Panc1 (cell line): Measurements from ENCODE around the gene MS4A18. TPM values are rescaled to one million over a fixed set of nuclear protein-coding genes. Genes with fewer than 3 reads are reported as not detected.

Source experiments
- ATAC-seq: fragments of 200-7000 bp; cut with Tn5 transposase; 2 replicates; pipeline ENCODE4 v1.9.1; 2020; ENCODE audit warnings: mild to moderate bottlenecking, moderate library complexity
- BruUV-seq: library from RNA; stranded (reverse); fragments of 400-500 nt; replicated peaks from 2 replicates; lab custom pipeline; 2021; lab: Mats Ljungman, UMichigan
- CTCF ChIA-PET: fragments of 300-600 bp; sonication (Branson Sonifier 250); formaldehyde crosslinking; loops from one replicate; lab custom pipeline; 2022; ENCODE audit warnings: antibody characterized with exemption; lab: Charles Lee
- POLR2A ChIA-PET: fragments of 300-600 bp; sonication (Branson Sonifier 250); formaldehyde crosslinking; loops from one replicate; lab custom pipeline; 2022; ENCODE audit warnings: antibody characterized with exemption; lab: Charles Lee
- DNase-seq: peaks from one replicate; pipeline ENCODE4 v3.0.0-alpha.2; 2010; ENCODE audit warnings: low read depth, low spot score
- H3K27ac ChIP-seq: 2 replicates; pipeline ENCODE4 v1.5.1; 2011; ENCODE audit warnings: mild to moderate bottlenecking, low read length, inconsistent platforms
- H3K27me3 ChIP-seq: fragments of 200-500 bp; sonication (Bioruptor generic); 2 replicates; pipeline ENCODE4 v1.6.0; 2014; ENCODE audit warnings: low read length, inconsistent platforms; ENCODE audit not compliant: control insufficient read depth, insufficient read depth
- H3K36me3 ChIP-seq: fragments of 200-500 bp; sonication (Bioruptor generic); 2 replicates; pipeline ENCODE4 v1.5.1; 2014; ENCODE audit warnings: inconsistent platforms, mild to moderate bottlenecking, low read length, moderate library complexity; ENCODE audit not compliant: control insufficient read depth, insufficient read depth
- H3K4me1 ChIP-seq: 2 replicates; pipeline ENCODE4 v1.5.1; 2011; ENCODE audit warnings: inconsistent platforms, mild to moderate bottlenecking, low read length, moderate library complexity; ENCODE audit not compliant: control insufficient read depth, insufficient read depth
- H3K4me3 ChIP-seq, 2 experiments: 2 replicates each; pipeline ENCODE4 v1.5.1; 2011 to 2012; ENCODE audit warnings: low read depth in 2 of 2, low read length in 2 of 2, mild to moderate bottlenecking in 2 of 2, inconsistent platforms in 1 of 2, moderate library complexity in 1 of 2
- H3K9me3 ChIP-seq: fragments of 200-500 bp; sonication (Bioruptor generic); 2 replicates; pipeline ENCODE4 v1.5.1; 2014; ENCODE audit warnings: low read depth, mild to moderate bottlenecking, inconsistent platforms, low read length, moderate library complexity; ENCODE audit not compliant: control insufficient read depth, insufficient read depth
- CTCF ChIP-seq: fragments of 450-650 bp; IDR thresholded peaks from 2 replicates; pipeline ENCODE4 v1.5.1; 2017; ENCODE audit warnings: mild to moderate bottlenecking
- POLR2AphosphoS5 ChIP-seq: IDR thresholded peaks from 2 replicates; pipeline ENCODE4 v1.6.1; 2012; ENCODE audit warnings: mild to moderate bottlenecking, low read depth, low read length, moderate library complexity
- REST ChIP-seq, 2 experiments: IDR thresholded peaks; 2 replicates each; pipeline ENCODE4 v1.6.1; 2011 to 2012; ENCODE audit warnings: low read depth in 2 of 2, control low read depth in 1 of 2, low read length in 1 of 2, mild to moderate bottlenecking in 1 of 2, moderate library complexity in 1 of 2; ENCODE audit not compliant: insufficient read depth in 1 of 2
- SIN3A ChIP-seq: IDR thresholded peaks from 2 replicates; pipeline ENCODE4 v1.6.1; 2012; ENCODE audit warnings: low read depth, mild to moderate bottlenecking, low read length, moderate library complexity, borderline replicate concordance; ENCODE audit not compliant: insufficient read depth
- TCF7L2 ChIP-seq: IDR thresholded peaks from 2 replicates; pipeline ENCODE4 v1.6.1; 2011; ENCODE audit warnings: mild to moderate bottlenecking, low read depth, low read length, inconsistent platforms
- in situ Hi-C: cut with HindIII; loops from 2 replicates; pipeline ENCODE4 v1.10.0; 2016; ENCODE audit warnings: low sequenced_read_pairs, low pct_unique_long_range_greater_than_20kb
- intact Hi-C: fragments of 100-400 bp; cut with micrococcal nuclease; formaldehyde crosslinking; loops from one replicate; pipeline ENCODE4 v1.10.0; 2022; ENCODE audit not compliant: unreplicated experiment
- total RNA-seq: library from RNA; stranded (reverse); gene quantifications from one replicate; pipeline ENCODE4 v1.2.1, GENCODE V29; 2021; ENCODE audit not compliant: unreplicated experiment

MS4A18 gene
- total RNA-seq, 1 experiment from 2014 or later: not detected

- CTCF ChIA-PET: no interaction called here
Measured at GRCh38 chr11:60791153-60791933, 66.8 kb downstream of the MS4A18 start.

GRCh38 chr11:60792521-60792920 lies 68.0 kb downstream of the MS4A18 start:
- H3K4me1 ChIP-seq: no peaks in the 10 kb centered on the region
- H3K27me3 ChIP-seq: no peaks in the 10 kb centered on the region
- BruUV-seq: no TSS peak
- H3K27ac ChIP-seq: no peak overlapping the region
- in situ Hi-C loops: no loop called here
- CTCF ChIA-PET: no interaction called here
- no peak for DNase-seq
- no peaks in the 10 kb centered on the region for H3K9me3 ChIP-seq
- no peak for ATAC-seq
- no peaks in the 10 kb centered on the region for H3K36me3 ChIP-seq
- TF ChIP-seq TCF7L2: no peak
- no peak for TF ChIP-seq CTCF
- no peak for TF ChIP-seq REST (IDR thresholded peaks at IDR 0.05; ENCODE audit: insufficient read depth in 1 of 2, low read depth in 2 of 2, low read length in 1 of 2)
- no peak for TF ChIP-seq SIN3A
- no peak for TF ChIP-seq POLR2AphosphoS5
- POLR2A ChIA-PET: no interaction called here
- intact Hi-C loops: no loop called here
- no peak overlapping the region for H3K4me3 ChIP-seq

More at GRCh38 chr11:60791153-60791933, 66.8 kb downstream of the MS4A18 start:
- H3K9me3 ChIP-seq: no peaks in the 10 kb centered on the region
- ATAC-seq (no peak), DNase-seq (no peak)
- no TSS peak for BruUV-seq
- POLR2A ChIA-PET: no interaction called here
- no peak overlapping the region for H3K4me3 ChIP-seq
- in situ Hi-C loops: no loop called here
- H3K36me3 ChIP-seq: no peaks in the 10 kb centered on the region
- H3K27me3 ChIP-seq: no peaks in the 10 kb centered on the region
- no peak overlapping the region for H3K27ac ChIP-seq
- no peaks in the 10 kb centered on the region for H3K4me1 ChIP-seq
- TF ChIP-seq POLR2AphosphoS5: no peak
- no peak for TF ChIP-seq REST (IDR thresholded peaks at IDR 0.05; ENCODE audit: insufficient read depth in 1 of 2, low read depth in 2 of 2, low read length in 1 of 2)
- TF ChIP-seq SIN3A: no peak
- intact Hi-C loops: no loop called here

Other genes with a start within 250 kb of the MS4A18 start
- not detected for gene MS4A12, start 231.9 kb upstream of the MS4A18 start, total RNA-seq
- gene MS4A13, start 209.3 kb upstream of the MS4A18 start, total RNA-seq: not detected
- not detected for gene MS4A8, start 25.1 kb upstream of the MS4A18 start, total RNA-seq
- gene MS4A15, start 32.1 kb downstream of the MS4A18 start, total RNA-seq: not detected
- gene MS4A10, start 60.6 kb downstream of the MS4A18 start, total RNA-seq: not detected
- gene CCDC86, start 117.4 kb downstream of the MS4A18 start, total RNA-seq: 70.2 TPM
- not detected for gene PTGDR2, start 131.2 kb downstream of the MS4A18 start, total RNA-seq
- not detected for gene ZP1, start 142.8 kb downstream of the MS4A18 start, total RNA-seq
- gene PRPF19, start 181.9 kb downstream of the MS4A18 start, total RNA-seq: 149 TPM
- gene TMEM109, start 189.4 kb downstream of the MS4A18 start, total RNA-seq: 91.8 TPM
- gene TMEM132A, start 199.7 kb downstream of the MS4A18 start, total RNA-seq: 154 TPM
- gene SLC15A3, start 227.5 kb downstream of the MS4A18 start, total RNA-seq: 8.7 TPM
- 1.1 TPM for gene CD6, start 247.0 kb downstream of the MS4A18 start, total RNA-seq